GM18861 (cell line): ENCODE measurements around the gene GALNT18.

Experiments
- ATAC-seq: cut with Tn5 transposase; IDR thresholded peaks from one replicate; pipeline ENCODE4 v1.9.1; 2021; ENCODE audit not compliant: unreplicated experiment

GALNT18 gene

DNA sequence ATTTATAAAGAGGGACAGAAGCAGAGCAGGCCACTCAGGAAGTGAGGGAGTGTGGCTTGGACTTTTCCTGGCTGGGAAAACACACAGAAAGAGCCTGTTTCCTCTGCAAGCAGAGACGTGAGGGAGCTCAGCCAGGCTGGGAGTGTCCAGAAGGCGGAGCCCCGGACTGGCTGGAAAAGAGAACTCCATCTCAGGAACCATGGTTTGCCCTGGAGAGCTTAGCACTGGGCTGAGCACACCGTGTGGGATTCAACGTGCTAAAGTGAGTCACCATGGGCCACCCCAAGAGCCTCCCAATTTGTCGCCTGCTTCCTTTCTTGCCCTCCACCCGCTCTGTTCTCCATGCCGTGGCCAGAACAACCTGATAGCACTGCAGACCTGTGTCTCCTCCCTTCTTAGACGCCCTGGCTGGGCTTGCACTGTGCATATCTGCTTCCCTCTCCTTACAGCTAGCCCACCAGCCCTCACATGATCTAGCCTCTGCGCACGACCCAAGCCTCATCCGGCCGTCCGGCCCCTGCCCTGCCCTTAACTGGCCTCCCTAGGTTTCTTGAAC is 51.8 kb downstream of the GALNT18 start:
- no peak for ATAC-seq

DNA sequence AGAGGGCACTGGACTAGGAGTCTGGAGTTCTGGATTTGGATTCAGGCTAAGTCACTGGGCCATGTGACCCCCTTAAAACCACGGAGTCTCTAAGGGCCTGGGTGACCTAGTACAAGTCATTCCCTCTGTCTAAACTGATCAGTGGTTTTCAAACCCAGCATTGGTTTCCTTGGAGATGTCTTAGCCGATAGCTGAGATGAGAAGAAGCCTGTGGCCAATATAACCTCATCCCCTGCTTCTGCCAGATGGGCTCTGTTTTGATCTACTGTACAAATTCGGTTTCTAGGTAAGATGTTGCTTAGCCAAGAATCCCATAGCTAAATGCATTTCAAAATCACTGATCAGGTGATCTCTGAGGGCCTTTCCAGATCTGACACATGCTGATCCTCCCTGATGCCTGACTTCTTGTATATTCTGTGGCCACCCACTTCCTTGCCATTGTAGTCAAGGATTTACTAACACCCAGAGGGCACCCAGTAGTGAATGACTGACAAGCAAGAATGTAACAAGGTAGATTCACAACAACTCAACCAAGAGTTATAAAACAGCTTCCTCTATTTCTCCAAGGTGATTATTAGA is 53.1 kb downstream of the GALNT18 start:
- no peak for ATAC-seq

DNA sequence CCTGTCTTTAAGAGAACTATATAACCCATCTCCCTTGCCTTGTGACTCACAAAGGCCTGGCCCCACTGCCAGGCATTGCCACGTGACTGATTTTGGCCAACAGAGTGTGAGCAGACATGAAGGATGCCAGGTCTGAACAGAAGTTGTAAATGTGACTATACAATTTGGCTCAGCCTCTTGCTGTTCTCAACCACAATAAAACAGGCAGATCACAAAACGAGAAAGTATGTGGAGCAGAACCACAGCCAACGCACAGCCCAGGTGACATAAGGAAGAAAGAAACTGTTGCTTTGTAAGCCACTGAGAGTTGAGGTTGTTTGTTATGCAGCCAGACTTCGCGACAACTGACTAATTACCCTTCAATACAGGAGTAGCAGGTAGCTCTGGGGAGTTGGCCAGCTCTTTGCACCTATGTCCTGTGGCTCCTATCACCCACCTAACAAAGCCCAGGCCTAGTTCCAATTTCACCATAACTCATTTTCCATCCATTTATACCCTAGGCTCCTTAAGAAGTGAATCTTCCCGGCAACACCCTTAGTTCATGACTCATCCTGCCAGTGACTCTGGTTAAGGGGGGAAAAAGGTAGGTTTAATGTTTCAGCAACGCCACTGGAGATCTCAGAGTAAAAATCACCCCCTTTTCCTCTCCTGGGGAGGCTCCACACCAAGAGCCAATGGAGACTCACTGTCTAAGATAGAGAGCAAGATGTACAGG is 53.7 kb downstream of the GALNT18 start:
- ATAC-seq = no peak

DNA sequence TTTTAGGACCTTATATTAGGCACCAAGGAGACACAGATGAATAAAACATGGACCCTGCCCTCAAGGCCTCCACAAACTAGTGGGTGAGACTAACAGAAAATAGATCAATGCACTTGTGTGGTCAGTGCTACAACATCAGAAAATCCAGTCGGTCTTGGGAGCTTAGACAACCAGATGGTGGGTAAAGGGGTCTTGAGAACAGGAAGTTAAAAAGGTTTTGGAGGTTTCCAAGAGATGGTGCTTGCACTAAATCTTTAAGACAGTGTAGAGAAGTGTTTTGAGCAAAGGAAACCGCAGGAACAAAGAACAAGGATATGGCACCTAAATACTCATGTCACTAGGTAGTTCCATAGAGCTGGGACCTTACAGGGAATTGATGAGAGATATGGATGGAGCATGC is 56.2 kb downstream of the GALNT18 start:
- no peak for ATAC-seq

DNA sequence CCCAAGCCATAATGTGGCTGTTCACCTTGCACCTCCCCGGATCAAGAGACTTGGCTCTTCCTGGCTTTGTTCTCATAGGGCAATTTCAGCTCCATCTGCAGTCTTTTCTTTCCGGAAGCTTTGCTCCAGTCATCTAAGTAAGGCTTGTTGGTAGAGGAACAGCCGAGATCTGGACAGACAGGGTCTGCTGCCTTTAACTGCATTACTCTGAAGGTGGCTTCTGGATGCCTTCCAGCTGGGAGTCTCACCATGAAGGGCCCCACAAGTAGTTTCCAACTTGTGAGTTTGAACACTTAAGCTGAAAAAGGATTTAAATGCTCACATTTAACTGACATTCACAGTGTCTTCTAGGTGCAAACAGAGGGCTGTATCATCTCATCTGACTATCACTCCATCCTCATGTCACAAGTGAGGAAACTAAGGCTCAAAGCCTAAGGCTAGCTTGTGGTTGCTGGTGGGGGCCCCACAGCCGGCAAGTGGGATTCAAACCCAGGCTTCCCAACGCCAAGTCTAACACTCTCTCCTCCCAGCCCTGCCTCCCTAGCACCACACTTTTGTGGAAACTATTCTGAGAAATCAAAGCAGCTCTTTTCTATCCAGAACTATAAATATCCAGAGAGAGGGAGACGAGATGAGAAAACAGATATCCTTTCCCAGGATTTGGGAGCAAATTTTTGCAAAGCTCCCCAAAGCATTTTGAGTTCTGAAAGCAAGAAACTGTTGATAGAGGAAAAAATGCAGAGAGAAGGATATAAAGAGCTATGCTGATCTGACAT is 58.4 kb downstream of the GALNT18 start:
- no peak for ATAC-seq

DNA sequence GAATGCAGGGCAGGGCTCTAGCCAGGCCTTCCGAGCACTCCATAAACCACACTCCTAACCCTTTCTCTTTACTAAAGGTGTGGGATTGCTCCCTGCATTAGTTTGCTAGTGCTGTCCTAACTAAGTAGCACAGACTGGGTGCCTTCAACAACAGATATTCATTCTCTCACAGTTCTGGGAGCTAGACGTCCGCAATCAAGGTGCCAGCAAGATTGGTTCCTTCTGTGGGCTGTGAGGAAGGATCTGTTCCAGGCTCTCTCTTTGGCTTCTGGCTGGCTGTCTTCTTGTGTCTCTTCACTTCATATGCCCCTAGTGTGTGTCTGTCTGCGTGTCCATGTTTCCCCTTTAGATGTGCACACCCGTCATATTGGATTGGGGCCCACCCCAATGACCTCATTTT is 59.8 kb downstream of the GALNT18 start:
- ATAC-seq = no peak

DNA sequence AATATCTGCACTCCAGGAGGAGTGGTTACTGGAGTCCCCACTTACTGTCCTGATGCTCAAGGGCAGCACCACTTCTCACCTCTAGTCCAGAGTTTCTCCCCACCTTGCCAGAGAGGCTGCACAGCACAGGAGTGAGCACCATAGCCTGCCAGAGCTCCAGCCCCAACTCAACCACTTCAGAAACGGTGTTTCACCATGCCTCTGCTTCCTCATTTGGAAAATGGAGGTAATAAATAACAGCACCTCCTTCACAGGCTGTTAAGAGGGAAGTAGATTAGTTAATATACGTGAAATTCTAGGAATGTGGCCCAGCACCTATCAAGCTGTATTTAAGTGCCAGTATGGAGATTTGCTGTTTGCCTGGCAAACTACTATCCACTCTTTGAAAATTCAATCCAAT is 63.0 kb downstream of the GALNT18 start:
- ATAC-seq = no peak

DNA sequence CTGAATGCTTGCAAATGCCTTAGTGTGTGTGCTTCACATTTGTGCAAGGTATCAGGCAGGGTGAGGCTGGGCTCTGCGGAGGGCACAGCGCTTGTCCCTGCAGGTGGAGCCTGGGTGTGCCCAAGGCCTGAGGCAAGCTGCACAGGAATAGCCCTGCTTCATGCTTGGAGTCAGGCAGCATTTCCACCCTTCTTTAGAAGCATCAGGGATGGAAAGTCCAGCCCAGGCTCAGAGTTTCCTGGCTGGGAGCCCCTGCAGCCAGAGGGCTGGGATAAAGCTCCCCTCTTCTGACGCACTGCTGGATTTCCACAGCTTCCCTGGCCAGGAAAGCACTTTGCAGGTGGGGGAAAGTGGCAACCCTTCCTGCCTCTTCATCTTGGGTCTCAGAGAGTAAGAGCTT is 63.4 kb downstream of the GALNT18 start:
- ATAC-seq = no peak

DNA sequence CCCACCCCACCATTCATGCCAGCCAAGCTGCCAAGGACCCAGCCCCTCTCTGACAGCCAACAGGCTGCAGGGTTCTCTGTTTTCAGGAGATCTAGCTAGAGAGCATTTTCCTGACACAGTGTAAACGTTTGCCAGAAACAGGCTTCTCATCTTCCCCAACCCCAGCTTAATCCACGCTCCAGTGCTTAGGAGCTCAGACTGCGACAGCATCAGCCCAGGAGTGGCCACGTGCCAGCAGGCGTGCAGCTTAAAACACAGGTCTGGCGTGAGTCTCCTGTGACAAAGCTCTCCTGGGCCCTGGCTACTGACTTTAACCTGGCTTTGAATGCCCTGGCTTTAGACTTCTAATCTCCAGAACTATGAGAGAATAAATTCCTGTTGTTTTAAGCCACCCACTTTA is 66.6 kb downstream of the GALNT18 start:
- ATAC-seq = no peak

DNA sequence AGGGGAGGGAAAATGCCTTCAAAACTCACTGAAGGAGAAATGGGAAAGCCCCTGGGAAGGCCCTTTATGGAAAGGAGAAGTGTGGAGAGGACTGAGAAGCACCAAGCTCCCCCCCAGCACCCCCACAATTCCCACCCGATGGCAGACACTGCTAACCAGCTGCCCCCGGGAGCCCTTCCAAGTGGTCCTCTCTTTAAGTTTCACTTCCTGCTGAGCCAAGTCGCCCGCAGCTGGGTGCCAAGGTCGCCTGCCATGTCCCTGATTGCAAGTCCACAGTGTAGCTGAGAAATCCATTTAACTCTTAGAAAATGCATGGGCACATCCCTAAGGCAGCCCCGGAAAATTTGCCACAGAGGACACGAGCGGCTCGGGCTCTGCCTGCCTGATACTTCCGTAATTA is 68.2 kb downstream of the GALNT18 start:
- ATAC-seq = no peak

DNA sequence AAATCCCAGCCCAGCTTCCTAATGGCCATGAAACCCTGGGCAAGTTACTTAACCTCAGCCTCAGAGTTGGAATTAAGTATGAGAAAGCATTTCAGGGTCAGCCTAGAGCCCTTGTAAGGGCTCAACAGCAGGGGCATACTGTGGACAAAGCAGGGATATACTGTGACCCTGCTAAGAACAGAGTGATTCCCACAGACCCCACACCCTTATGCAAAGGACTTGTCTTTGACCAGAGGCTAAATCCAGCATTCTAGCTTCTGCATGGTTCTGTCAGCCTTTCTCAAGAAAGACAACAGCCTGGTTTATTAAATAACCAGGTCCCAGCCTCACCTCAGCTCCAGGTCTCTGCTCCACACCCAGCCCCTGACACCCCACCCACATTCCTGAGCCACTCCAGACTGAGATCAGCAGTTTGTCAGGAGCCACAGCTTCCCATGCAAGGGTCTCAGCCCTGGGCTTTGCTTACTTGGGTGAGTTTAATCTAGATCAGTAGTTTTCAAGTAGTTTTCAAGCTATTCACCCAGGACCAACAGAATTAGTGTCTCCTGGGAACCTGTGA is 69.2 kb downstream of the GALNT18 start:
- ATAC-seq = no peak

DNA sequence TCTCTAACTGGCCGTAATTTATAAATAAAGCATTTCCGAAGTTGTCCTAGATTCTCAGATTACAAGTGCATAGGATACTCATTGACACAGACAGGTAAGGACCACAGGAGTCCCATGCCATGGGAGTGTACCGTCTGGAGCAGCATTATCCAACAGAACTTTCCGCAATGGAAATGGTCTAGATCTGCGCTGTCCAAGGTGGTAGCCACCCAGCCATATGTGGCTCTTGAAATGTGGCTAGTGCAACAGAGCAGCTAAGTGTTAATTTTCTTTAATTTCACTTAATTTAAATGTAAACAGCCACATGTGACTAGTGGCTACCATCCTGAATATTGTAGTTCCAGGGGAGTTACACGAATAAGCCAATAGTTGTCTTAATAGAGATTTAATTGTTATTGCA is 71.3 kb downstream of the GALNT18 start:
- ATAC-seq = no peak

DNA sequence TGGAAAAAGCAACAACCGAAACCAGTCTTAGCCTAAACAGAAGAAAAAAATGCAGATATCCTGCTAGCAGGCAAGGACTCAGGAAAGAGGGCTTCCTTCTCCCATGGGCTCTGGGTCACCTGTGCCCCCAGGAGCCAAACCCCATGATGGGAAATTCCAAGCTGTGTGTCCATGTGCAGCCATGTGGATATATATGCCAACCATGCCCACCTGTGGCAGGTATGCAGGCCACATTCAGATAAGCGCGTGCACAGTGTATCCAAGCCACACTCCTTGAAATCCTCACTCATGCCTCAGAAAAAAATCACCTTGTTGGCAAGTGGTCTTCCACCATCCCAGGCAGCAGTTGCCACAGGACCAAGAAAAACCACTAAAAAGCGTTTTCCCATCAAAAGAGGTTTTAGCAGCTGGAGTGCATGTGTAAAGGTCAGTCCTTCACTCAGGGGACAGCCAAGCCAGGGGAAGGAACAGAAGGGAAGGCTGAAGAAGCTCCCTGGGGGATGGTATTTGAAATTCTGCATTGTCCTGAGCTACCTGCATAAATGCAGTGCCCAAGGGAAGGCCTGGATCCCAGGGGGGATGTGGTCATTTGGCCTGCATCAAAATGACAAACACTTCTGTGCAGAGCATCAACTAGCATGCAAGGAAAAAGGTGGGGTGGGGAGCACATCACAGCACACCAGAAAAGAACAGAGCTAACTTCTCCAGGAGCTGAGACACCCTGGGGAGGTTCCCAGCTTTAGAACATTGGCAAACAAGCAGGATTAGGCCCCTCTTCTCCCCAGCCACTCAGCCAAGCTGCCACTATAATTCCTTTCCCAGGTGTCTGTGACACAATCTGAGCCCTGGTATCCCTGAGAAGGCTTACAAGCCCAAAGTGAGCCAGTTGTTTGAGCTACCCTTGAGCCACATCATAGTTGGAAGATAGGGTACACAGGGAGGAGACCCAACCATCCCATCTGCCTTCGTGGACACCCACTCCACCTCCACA is 76.2 kb downstream of the GALNT18 start:
- no peak for ATAC-seq

DNA sequence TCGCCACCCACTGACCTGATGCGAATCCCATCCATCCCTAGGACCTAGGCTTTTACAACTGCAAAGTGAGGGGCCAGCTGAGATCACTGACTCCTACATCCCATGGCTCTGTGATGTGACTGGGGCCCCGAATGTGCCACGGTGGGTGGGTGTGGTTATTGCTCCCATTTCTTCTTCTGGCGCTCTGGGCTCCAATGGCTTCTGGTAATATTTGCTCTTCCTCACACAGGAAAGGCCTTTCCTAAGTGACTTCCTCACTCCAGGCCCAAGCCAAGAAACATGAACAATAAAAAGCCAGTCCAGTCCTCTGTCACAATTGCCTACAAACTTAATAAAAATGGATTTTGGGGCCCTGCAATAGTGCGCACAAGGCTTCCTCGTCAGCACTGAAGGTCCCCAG is 78.1 kb downstream of the GALNT18 start:
- ATAC-seq = no peak

DNA sequence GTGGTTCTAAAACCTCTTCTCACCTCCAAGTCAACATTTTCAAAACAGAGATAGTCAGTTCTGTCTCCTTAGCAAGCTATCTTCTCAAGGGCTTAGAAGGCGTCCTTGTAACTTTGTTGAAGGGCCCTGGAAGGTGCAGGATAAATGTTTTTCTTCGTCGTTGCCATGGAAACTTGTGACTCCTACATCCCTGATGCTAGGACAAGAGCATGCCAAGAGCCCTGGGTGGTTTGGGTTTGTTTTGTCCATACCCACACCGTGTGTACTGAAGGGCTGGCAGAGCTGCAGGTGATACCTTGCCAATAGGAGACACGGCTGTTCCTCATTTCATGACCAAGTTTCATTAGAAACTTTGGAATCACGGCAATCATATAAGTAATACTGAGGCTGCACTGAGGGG is 81.6 kb downstream of the GALNT18 start:
- ATAC-seq = no peak

DNA sequence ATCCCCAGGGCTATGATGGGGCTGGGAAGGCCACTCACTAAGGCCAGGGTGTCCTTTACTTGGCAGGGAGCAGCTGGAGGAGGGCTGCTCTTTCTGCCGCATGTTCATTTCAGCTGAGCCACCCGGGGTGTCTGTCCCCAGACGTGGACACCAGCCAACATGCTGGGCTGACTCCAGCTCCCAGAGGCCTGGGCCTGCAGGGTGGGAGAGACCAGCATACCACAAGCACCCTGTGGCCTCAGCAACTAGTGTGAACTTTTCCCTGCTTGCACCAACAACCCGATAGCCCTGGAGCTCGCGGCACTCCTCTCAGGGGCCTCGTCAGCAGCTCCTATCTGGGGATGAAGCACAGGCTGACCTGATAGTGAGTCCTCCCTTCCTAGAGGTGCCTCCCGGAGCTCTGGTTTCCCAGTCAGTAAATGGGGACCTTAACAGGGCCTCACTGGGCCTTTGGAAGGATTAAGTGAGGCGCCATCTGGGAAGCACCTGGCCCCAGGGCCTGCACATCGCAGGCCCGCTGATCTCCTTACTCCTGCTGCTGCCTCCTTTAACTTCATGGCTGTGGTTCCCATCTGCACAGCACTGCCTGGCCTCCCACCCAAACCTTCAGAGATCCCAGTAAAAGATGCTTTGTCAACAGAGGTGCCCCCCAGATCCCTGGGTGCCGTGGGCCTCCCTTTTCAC is 83.4 kb downstream of the GALNT18 start:
- ATAC-seq = no peak

DNA sequence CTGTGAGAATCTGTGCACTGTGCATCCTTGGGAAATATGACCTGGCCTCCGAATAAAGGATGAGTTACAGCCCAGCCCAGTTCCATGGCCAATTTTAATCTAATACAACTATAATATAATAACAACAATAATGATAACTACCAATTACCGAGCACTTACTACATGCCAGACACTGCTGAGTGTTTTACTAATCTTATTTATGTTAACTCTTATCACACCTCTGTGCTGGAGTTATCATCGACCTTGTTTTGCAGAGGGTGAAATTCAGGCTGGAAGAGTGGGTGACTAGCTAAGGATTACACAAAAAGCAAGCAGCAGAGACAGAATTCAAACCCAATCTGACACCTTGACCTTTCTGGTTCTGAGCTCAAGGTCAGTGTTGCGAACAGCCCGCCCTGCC is 83.9 kb downstream of the GALNT18 start:
- no peak for ATAC-seq

DNA sequence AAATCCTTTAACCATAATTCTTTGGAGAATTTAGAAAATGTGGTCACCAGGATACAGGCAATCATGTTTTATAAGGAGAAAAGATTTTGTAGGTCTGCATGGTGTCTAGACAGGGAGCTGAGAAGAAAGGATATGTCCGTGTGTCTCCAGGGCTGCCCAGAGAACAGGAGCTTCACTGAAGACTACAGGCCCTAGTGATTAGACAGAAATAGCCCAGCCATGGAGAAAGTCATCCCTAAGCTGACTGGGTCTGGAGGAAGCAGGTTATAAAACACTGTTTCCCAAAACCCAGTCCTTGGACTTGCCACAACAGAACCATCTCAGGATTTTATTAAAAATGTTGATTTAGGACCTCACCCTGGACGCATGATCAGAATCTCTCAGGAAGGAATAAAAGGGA is 84.4 kb downstream of the GALNT18 start:
- ATAC-seq = no peak

DNA sequence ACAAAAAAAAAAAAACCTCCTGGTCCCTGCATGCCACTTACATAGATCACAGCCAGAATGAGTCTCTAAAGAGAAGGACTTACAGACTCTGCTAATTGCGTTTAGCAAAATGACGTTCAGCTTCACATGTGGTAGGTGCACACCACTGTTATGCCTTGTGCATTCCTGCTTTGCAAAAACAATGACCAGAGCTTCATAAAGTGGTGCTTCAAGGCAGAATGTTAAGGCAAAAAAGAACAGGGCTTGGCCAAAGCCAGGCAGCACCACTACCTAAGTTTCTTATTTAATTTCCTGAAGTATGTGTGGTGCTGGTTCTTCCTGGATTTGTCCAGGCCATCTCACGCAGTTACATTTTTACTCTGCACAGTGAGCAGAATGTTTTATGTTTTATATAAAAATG is 85.2 kb downstream of the GALNT18 start:
- ATAC-seq = no peak

DNA sequence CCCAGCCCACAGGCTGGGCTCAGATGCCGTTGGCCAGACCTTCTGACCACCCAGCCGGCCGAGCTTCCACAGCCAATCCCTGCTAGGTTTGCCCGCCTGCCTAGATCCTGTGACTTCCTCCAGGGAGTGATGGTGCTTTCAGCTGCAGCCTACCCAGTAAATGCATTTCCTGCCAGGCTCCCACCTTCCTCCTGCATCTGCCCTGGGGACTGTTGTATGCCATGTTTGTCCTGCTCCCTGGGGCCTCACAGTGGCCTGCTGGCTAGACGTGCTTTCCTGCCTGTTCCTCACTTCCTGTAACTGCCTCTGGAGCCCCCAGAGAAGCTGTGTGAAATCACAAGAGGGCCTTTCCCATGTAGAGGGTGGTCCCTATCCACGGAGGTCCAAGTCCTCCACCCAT is 86.2 kb downstream of the GALNT18 start:
- no peak for ATAC-seq
